AG09319 (cell line): Measurements from ENCODE around the gene SSBP4.

ENCODE experiments used
- DNase-seq: peaks from one replicate; pipeline ENCODE4 v3.0.0-alpha.2; 2010; ENCODE audit warnings: low read depth; ENCODE audit errors: extremely low read depth
- TF ChIP-seq, protein P1 (sequence below): IDR thresholded peaks from 2 replicates; pipeline ENCODE4 v1.5.1; 2011; ENCODE audit warnings: low read depth, mild to moderate bottlenecking, inconsistent platforms, low read length, moderate library complexity

Gene SSBP4

DNA sequence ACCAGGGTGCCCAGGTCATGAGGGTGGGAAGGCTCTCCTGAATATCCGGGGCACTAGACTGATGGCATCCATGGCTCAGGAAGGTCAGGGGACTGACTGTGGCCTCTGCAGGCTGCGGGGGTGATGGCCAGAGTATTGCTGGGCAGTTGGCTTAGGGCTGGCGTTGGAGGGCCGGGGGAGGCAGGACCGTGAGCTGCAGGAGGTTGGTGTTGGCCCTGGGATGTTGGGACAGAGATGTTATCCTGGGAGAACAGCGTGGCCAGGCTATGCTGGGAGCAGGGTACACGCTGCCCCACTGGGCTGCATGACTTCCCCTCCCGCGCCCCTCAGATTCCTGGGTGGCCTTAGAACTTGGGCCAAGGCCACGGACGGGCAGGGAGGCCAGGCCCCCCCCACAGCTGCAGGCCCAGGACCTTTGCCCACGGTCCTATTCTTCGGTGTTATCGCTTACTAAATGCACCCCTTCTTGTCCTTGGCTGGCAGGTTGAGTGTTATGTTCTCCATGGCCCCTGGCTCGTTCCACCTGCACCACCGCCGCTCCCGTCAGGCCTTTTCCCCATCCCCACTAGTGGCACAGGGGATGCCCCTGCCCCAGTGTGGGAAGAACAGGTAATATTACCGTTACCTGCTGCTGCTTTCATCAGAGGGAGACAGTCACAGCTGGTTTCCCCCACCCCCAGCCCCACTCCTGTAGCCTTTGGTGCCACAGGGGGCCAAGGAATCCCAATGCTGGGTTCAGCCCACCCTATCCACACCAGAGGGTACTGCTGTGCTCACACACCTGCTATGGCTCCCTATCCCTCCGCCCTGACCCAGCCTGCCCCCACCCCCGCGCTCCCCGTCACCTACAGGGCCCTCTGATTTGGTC is 22.0 kb downstream of the SSBP4 start:
- no peak for DNase-seq
- TF ChIP-seq, protein P1, sequence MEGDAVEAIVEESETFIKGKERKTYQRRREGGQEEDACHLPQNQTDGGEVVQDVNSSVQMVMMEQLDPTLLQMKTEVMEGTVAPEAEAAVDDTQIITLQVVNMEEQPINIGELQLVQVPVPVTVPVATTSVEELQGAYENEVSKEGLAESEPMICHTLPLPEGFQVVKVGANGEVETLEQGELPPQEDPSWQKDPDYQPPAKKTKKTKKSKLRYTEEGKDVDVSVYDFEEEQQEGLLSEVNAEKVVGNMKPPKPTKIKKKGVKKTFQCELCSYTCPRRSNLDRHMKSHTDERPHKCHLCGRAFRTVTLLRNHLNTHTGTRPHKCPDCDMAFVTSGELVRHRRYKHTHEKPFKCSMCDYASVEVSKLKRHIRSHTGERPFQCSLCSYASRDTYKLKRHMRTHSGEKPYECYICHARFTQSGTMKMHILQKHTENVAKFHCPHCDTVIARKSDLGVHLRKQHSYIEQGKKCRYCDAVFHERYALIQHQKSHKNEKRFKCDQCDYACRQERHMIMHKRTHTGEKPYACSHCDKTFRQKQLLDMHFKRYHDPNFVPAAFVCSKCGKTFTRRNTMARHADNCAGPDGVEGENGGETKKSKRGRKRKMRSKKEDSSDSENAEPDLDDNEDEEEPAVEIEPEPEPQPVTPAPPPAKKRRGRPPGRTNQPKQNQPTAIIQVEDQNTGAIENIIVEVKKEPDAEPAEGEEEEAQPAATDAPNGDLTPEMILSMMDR = no peak

DNA sequence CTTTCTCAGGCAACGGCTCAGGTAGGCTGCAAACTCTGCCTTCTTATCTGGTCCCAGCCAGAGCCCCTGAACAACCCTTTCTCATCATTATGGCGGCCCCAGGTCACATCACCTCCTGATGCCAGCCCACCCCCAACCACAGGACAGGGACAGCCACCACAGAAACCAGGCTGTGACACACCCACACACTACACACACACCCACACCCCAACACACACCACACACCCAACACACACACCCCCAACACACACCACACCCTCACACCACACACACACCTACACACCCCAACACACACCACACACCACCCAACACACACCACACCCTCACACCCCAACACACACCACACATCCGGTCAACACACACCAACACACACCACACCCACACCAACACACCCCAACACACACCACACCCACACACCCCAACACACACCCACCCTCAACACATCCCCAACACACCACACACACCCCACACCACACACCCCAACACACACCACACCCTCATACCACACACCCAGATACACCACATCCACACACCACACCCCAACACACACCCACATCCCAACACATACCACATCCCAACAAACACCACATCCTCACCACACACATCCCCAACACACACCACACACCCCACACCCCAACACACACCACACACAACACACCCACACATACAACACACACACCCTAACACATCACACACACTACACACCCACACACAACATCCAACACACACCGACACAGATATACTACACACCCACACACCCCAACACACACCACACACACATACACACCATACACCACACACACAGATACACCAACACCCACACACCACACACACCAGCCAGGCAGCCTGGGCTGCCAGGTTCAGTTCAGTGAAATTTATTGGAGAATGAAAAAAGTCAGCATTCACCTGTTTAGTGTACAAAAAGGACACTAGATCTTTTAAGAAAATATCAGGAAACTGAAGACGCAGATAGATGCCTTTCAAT is 22.9 kb downstream of the SSBP4 start:
- TF ChIP-seq, protein P1 = no peak
- no peak for DNase-seq

DNA sequence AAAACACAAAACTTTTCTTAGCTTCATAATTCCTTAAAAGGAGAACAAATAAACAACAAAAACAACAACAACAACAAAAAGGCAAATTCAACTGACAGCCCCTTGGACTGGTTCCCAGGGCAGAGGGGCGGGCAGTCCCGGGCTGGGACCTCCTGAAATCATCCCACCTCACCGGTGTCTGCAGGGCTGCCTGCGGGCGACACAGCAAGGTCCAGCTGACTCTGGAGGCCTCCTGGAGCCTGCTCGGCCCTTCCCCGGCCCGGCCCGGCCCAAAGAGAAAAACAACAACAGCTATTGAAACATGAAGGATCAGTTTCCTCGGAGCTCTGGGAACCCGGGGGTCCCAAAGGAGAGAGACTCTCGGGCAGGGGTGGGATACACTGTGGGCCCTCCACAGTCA is 23.7 kb downstream of the SSBP4 start:
- DNase-seq = no peak
- TF ChIP-seq, protein P1 = no peak

DNA sequence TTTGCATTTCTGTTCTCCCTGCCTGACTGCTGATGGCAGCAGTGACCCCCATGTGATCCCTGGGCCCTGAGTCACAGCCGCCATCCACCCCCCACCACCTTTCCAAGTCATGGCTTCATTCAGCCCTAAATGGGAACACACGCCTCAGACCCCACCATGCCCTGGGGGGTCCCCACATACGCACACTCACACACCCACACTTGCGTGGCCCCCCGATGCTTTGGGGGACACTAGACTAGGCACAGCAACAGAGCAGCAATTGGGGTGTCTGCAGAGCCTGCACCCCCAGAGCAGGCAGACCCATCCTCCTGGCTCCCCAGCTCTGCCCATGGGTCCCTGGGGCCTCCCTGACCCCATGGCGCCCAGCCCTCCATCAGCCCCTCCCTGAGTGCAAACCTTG is 24.2 kb downstream of the SSBP4 start:
- TF ChIP-seq, protein P1 = no peak

DNA sequence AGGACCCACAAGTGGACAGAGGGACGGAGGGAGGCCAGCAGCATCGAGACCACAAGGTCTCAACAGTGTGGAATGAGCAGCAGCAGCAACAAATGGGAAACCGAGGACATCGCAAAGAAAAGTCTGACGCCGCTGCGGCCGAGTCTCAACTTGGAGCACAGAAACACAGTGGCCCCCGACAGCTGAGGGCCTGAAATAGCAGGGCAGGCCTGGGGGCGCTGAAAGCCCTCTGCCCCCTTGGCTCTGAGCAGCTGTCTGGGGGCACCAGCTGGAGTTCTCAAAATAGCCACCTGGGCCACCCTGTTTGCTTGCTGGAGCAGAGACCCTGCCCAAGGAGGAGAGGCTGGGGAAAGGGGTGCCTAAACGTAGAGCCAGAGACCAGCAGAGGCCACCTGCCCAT is 24.6 kb downstream of the SSBP4 start:
- TF ChIP-seq, protein P1 = no peak
- DNase-seq = no peak

More for the DNA sequence above, 24.2 kb downstream of the SSBP4 start:
- no peak for DNase-seq

DNA sequence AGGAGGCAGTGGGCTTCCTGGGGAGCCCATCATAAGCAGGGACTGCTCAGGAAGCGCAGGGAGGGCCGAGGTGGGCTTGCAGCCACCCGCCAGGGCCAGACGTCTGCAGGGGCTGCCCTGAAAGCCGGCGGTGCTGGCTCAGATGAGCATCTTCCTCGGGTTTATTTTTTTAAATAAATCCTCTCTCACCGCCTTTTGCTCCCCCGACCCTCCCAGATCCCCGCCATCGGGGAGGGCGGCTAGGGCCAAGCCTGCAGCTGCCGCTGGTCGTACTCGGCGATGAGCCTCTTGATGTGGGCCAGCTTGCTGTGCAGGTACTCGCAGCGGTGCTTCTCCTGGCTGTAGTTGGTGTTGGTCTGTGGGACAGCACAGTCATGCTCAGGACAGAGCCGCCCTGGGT is 25.3 kb downstream of the SSBP4 start:
- TF ChIP-seq, protein P1 = no peak
- DNase-seq = no peak
